ENCODE results near the gene TMPRSS9.

Gene TMPRSS9

GRCh38 chr19:2323707-2324106 lies 36.4 kb upstream of the TMPRSS9 start:
- no CpG with 5 or more reads among the region's 19 CpGs for WGBS (ENCODE audit: extremely low coverage, insufficient coverage, insufficient read length)
- Histone ChIP-seq H2BK120ac (ENCODE audit: insufficient read depth, low read length, poor library complexity) (no peak overlapping the region), H2AK5ac (ENCODE audit: low read length) (no peak overlapping the region)

GRCh38 chr19:2324220-2324948 lies 35.7 kb upstream of the TMPRSS9 start:
- H2BK12ac ChIP-seq (ENCODE audit: low read length) = no peak overlapping the region
- H2AK5ac ChIP-seq (ENCODE audit: low read length) = no peak overlapping the region
- H3K4ac ChIP-seq (ENCODE audit: low read depth, low read length) = no peak overlapping the region
- no peak overlapping the region for H3K27ac ChIP-seq (ENCODE audit: low read depth, low read length)
- no peak overlapping the region for H3K4me2 ChIP-seq (ENCODE audit: low read length)
- no peak overlapping the region for H3K14ac ChIP-seq (ENCODE audit: low read length)
- H3K4me1 ChIP-seq (ENCODE audit: control insufficient read depth in 1 of 2, insufficient read depth in 2 of 2, low read length in 2 of 2) = peaks cover 5 to 8% of the 10 kb centered on the region in 2 experiments
- peaks cover 2% of the 10 kb centered on the region for H3K9me3 ChIP-seq (ENCODE audit: insufficient read depth, low read depth, low read length)
- no peak overlapping the region for H3K18ac ChIP-seq (ENCODE audit: low read length)
- H3K27me3 ChIP-seq (ENCODE audit: insufficient read depth, low read length) = no peaks in the 10 kb centered on the region
- H3K23ac ChIP-seq (ENCODE audit: low read length) = no peak overlapping the region
- H3K36me3 ChIP-seq (ENCODE audit: control insufficient read depth in 1 of 2, insufficient read depth in 2 of 2, low read length in 2 of 2) = peaks cover 45 to 49% of the 10 kb centered on the region in 2 experiments
- peaks cover 10% of the 10 kb centered on the region for H3K79me2 ChIP-seq (ENCODE audit: control insufficient read depth, insufficient read depth, low read length, poor library complexity)
- DNase-seq = no peak
- H4K8ac ChIP-seq (ENCODE audit: low read depth, low read length) = no peak overlapping the region
- H2AFZ ChIP-seq (ENCODE audit: insufficient read depth, low read length, poor library complexity) = no peak overlapping the region
- no peak overlapping the region for H3K9ac ChIP-seq (ENCODE audit: low read length)
- WGBS (ENCODE audit: extremely low coverage, insufficient coverage, insufficient read length) = no CpG with 5 or more reads among the region's 34 CpGs
- no peak overlapping the region for H4K91ac ChIP-seq (ENCODE audit: low read depth, low read length)
- no peak overlapping the region for H4K12ac ChIP-seq (ENCODE audit: low read depth, low read length)
- H3K4me3 ChIP-seq (ENCODE audit: low read depth, low read length) = no peak overlapping the region
- no peak overlapping the region for H2BK120ac ChIP-seq (ENCODE audit: insufficient read depth, low read length, poor library complexity)
- peaks cover 8% of the 10 kb centered on the region for H3K79me1 ChIP-seq (ENCODE audit: low read length)
- H2BK5ac ChIP-seq (ENCODE audit: low read depth, low read length, poor library complexity) = no peak overlapping the region

More at GRCh38 chr19:2323707-2324106, 36.4 kb upstream of the TMPRSS9 start:
- peaks cover 2 to 3% of the 10 kb centered on the region in 2 experiments for H3K4me1 ChIP-seq (ENCODE audit: control insufficient read depth in 1 of 2, insufficient read depth in 2 of 2, low read length in 2 of 2)
- H3K4me2 ChIP-seq (ENCODE audit: low read length) = no peak overlapping the region
- no peak overlapping the region for H3K23ac ChIP-seq (ENCODE audit: low read length)
- H4K8ac ChIP-seq (ENCODE audit: low read depth, low read length) = no peak overlapping the region
- H2BK12ac ChIP-seq (ENCODE audit: low read length) = no peak overlapping the region
- no peak overlapping the region for H4K12ac ChIP-seq (ENCODE audit: low read depth, low read length)
- no peak overlapping the region for H3K9ac ChIP-seq (ENCODE audit: low read length)
- H2AFZ ChIP-seq (ENCODE audit: insufficient read depth, low read length, poor library complexity) = no peak overlapping the region
- no peak overlapping the region for H3K4me3 ChIP-seq (ENCODE audit: low read depth, low read length)
- peaks cover 5% of the 10 kb centered on the region for H3K79me1 ChIP-seq (ENCODE audit: low read length)
- peaks cover 45 to 49% of the 10 kb centered on the region in 2 experiments for H3K36me3 ChIP-seq (ENCODE audit: control insufficient read depth in 1 of 2, insufficient read depth in 2 of 2, low read length in 2 of 2)
- peaks cover 2% of the 10 kb centered on the region for H3K9me3 ChIP-seq (ENCODE audit: insufficient read depth, low read depth, low read length)
- no peak overlapping the region for H4K91ac ChIP-seq (ENCODE audit: low read depth, low read length)
- H3K18ac ChIP-seq (ENCODE audit: low read length) = no peak overlapping the region
- peaks cover 4% of the 10 kb centered on the region for H3K79me2 ChIP-seq (ENCODE audit: control insufficient read depth, insufficient read depth, low read length, poor library complexity)
- no peak overlapping the region for H2BK5ac ChIP-seq (ENCODE audit: low read depth, low read length, poor library complexity)
- DNase-seq = no peak
- no peaks in the 10 kb centered on the region for H3K27me3 ChIP-seq (ENCODE audit: insufficient read depth, low read length)
- H3K4ac ChIP-seq (ENCODE audit: low read depth, low read length) = no peak overlapping the region
- H3K27ac ChIP-seq (ENCODE audit: low read depth, low read length) = no peak overlapping the region
- H3K14ac ChIP-seq (ENCODE audit: low read length) = no peak overlapping the region

- H3K9me3 ChIP-seq (ENCODE audit: insufficient read depth, low read depth, low read length) = peaks cover 2% of the 10 kb centered on the region
- WGBS (ENCODE audit: extremely low coverage, insufficient coverage, insufficient read length) = no CpG with 5 or more reads among the region's 29 CpGs
- peaks cover 45 to 49% of the 10 kb centered on the region in 2 experiments for H3K36me3 ChIP-seq (ENCODE audit: control insufficient read depth in 1 of 2, insufficient read depth in 2 of 2, low read length in 2 of 2)
- no peak overlapping the region for H3K4ac ChIP-seq (ENCODE audit: low read depth, low read length)
- DNase-seq = no peak
- no peak overlapping the region for H2AK5ac ChIP-seq (ENCODE audit: low read length)
- no peak overlapping the region for H2BK120ac ChIP-seq (ENCODE audit: insufficient read depth, low read length, poor library complexity)
- peaks cover 10% of the 10 kb centered on the region for H3K79me2 ChIP-seq (ENCODE audit: control insufficient read depth, insufficient read depth, low read length, poor library complexity)
- H3K27ac ChIP-seq (ENCODE audit: low read depth, low read length) = no peak overlapping the region
- H3K14ac ChIP-seq (ENCODE audit: low read length) = no peak overlapping the region
- H3K27me3 ChIP-seq (ENCODE audit: insufficient read depth, low read length) = no peaks in the 10 kb centered on the region
- H4K8ac ChIP-seq (ENCODE audit: low read depth, low read length) = no peak overlapping the region
- no peak overlapping the region for H2BK12ac ChIP-seq (ENCODE audit: low read length)
- peaks cover 8% of the 10 kb centered on the region for H3K79me1 ChIP-seq (ENCODE audit: low read length)
- H3K18ac ChIP-seq (ENCODE audit: low read length) = no peak overlapping the region
- H4K91ac ChIP-seq (ENCODE audit: low read depth, low read length) = no peak overlapping the region
- H3K4me3 ChIP-seq (ENCODE audit: low read depth, low read length) = no peak overlapping the region
- H2BK5ac ChIP-seq (ENCODE audit: low read depth, low read length, poor library complexity) = no peak overlapping the region
- H4K12ac ChIP-seq (ENCODE audit: low read depth, low read length) = no peak overlapping the region
- no peak overlapping the region for H3K23ac ChIP-seq (ENCODE audit: low read length)
- no peak overlapping the region for H3K4me2 ChIP-seq (ENCODE audit: low read length)
- H2AFZ ChIP-seq (ENCODE audit: insufficient read depth, low read length, poor library complexity) = no peak overlapping the region
- H3K4me1 ChIP-seq (ENCODE audit: control insufficient read depth in 1 of 2, insufficient read depth in 2 of 2, low read length in 2 of 2) = peaks cover 8 to 15% of the 10 kb centered on the region in 2 experiments
- H3K9ac ChIP-seq (ENCODE audit: low read length) = no peak overlapping the region
Measured at GRCh38 chr19:2325281-2326046, 34.6 kb upstream of the TMPRSS9 start.

DNA sequence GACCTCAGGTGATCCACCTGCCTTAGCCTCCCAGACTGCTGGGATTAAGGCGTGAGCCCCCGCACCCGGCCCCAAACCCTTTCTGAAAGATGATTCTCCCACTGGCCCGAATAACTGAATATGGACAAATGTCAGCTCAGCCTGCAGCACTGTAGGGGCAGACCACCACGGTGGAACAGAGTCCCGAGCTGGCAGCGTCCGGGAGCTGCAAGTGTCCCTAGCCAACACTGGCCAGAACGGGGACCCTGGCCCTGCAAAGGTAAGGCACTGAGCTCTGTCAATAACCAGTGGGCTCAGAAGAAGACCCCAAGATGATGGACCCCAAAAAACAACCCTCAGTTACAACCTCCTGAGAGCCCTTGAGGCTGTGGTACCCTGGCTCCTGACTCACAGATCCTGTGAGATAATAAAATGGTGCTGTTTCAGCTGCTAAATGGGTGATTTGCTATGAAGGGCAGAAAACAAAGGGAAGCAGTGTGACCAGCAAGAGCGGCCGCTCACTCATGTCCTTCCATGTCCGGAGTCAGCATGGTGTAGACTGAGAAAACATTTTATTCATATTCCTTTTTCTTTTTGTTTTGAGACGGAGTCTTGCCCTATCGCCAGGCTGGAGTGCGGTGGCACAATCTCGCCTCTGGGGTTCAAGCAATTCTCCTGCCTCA lies 33.2 kb upstream of the TMPRSS9 start:
- Histone ChIP-seq H2BK12ac (ENCODE audit: low read length) (no peak overlapping the region), H4K12ac (ENCODE audit: low read depth, low read length) (no peak overlapping the region), H3K27ac (ENCODE audit: low read depth, low read length) (no peak overlapping the region), H3K4me3 (ENCODE audit: low read depth, low read length) (no peak overlapping the region), H2AFZ (ENCODE audit: insufficient read depth, low read length, poor library complexity) (no peak overlapping the region), H3K9me3 (ENCODE audit: insufficient read depth, low read depth, low read length) (no peaks in the 10 kb centered on the region), H2BK5ac (ENCODE audit: low read depth, low read length, poor library complexity) (no peak overlapping the region), H3K4ac (ENCODE audit: low read depth, low read length) (no peak overlapping the region), H2AK5ac (ENCODE audit: low read length) (no peak overlapping the region), H3K14ac (ENCODE audit: low read length) (no peak overlapping the region), H3K27me3 (ENCODE audit: insufficient read depth, low read length) (no peaks in the 10 kb centered on the region), H2BK120ac (ENCODE audit: insufficient read depth, low read length, poor library complexity) (no peak overlapping the region), H3K23ac (ENCODE audit: low read length) (no peak overlapping the region), H3K36me3 (ENCODE audit: control insufficient read depth in 1 of 2, insufficient read depth in 2 of 2, low read length in 2 of 2) (peaks cover 35 to 38% of the 10 kb centered on the region in 2 experiments), H3K18ac (ENCODE audit: low read length) (no peak overlapping the region), H3K79me2 (ENCODE audit: control insufficient read depth, insufficient read depth, low read length, poor library complexity) (peaks cover 10% of the 10 kb centered on the region), H3K79me1 (ENCODE audit: low read length) (peaks cover 8% of the 10 kb centered on the region), H3K9ac (ENCODE audit: low read length) (no peak overlapping the region), H3K4me2 (ENCODE audit: low read length) (no peak overlapping the region), H4K91ac (ENCODE audit: low read depth, low read length) (no peak overlapping the region), H4K8ac (ENCODE audit: low read depth, low read length) (no peak overlapping the region), H3K4me1 (ENCODE audit: control insufficient read depth in 1 of 2, insufficient read depth in 2 of 2, low read length in 2 of 2) (peaks cover 8 to 19% of the 10 kb centered on the region in 2 experiments)
- no peak for DNase-seq
- no CpG with 5 or more reads among the region's 16 CpGs for WGBS (ENCODE audit: extremely low coverage, insufficient coverage, insufficient read length)
